ENCODE results near the gene FNBP1.

DNA sequence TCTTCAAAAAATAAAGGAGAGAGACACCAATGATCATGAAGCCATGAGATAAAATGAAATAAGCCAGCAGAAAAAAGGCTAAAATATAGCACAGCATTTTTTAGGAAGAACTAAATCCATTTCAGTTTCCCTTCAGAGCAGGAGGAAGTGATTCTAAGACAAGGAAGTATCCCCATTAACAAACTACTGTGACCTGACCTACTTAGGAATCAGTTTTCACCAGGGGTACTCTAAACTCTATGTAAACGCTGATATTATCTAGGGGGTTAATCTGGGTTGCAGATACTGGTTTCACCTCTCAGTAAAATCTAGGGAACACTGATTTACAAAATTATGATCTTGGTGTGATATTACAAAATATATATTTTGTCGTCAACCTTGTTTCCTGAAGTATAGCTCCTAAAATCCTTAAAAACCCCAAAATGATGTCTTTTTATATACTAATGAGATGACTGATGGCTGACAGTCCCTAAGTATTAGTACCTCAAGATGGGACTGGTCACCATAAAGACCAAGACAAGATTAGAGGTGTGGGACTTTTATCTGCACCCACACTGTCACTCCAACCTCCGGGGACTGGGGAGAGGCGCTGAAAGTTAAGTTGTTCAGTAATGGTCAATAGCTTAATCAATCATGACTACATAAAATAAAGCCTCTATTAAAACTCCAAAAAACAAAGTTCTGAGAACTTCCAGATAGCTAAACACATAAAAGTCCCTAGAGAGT lies 2.9 kb upstream of the FNBP1 start:
- TF ChIP-seq, protein P1, sequence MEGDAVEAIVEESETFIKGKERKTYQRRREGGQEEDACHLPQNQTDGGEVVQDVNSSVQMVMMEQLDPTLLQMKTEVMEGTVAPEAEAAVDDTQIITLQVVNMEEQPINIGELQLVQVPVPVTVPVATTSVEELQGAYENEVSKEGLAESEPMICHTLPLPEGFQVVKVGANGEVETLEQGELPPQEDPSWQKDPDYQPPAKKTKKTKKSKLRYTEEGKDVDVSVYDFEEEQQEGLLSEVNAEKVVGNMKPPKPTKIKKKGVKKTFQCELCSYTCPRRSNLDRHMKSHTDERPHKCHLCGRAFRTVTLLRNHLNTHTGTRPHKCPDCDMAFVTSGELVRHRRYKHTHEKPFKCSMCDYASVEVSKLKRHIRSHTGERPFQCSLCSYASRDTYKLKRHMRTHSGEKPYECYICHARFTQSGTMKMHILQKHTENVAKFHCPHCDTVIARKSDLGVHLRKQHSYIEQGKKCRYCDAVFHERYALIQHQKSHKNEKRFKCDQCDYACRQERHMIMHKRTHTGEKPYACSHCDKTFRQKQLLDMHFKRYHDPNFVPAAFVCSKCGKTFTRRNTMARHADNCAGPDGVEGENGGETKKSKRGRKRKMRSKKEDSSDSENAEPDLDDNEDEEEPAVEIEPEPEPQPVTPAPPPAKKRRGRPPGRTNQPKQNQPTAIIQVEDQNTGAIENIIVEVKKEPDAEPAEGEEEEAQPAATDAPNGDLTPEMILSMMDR (IDR thresholded peaks at IDR 0.05) = no peak
- TF ChIP-seq EZH2 (IDR thresholded peaks at IDR 0.05; ENCODE audit: borderline replicate concordance, insufficient read depth, low read depth, low read length, poor library complexity, severe bottlenecking) = no peak

Measured in B cell (primary cell).